HG02642 (cell line): ENCODE results near the gene CA7.

ENCODE experiments used
- ATAC-seq: cut with Tn5 transposase; IDR thresholded peaks from one replicate; pipeline ENCODE4 v1.9.1; 2021; ENCODE audit warnings: mild to moderate bottlenecking; ENCODE audit not compliant: unreplicated experiment, poor library complexity

Gene CA7

GRCh38 chr16:66844342-66845079, at the start of gene CA7:
Gene CA7, plus strand, starts transcription at chr16:66844414. Its CDS starts 74 bp downstream, at chr16:66844488.
- ATAC-seq: no peak

GRCh38 chr16:66798161-66798560, 46.1 kb upstream of the CA7 start:
- no peak for ATAC-seq

GRCh38 chr16:66800856-66801255, 43.4 kb upstream of the CA7 start:
- no peak for ATAC-seq

- ATAC-seq: no peak
Measured at GRCh38 chr16:66801320-66802105, 42.7 kb upstream of the CA7 start, which contains the start of gene TERB1. Gene TERB1, minus strand, starts transcription at chr16:66801584. Its CDS starts 4,786 bp downstream, at chr16:66796798.

GRCh38 chr16:66802159-66802558, 42.1 kb upstream of the CA7 start:
- ATAC-seq: no peak

GRCh38 chr16:66809765-66810164, 34.4 kb upstream of the CA7 start:
- ATAC-seq: no peak

- ATAC-seq: no peak
Measured at GRCh38 chr16:66810391-66810790, 33.8 kb upstream of the CA7 start.

GRCh38 chr16:66811043-66811442, 33.2 kb upstream of the CA7 start:
- no peak for ATAC-seq

GRCh38 chr16:66814734-66815133, 29.5 kb upstream of the CA7 start:
- no peak for ATAC-seq

GRCh38 chr16:66824006-66824405, 20.2 kb upstream of the CA7 start:
- no peak for ATAC-seq

GRCh38 chr16:66830422-66831404, 13.5 kb upstream of the CA7 start, which contains the start of gene NAE1:
Gene NAE1, minus strand, starts transcription at chr16:66830976. Its CDS starts 77 bp downstream, at chr16:66830899.
- peak; percentile 95 for ATAC-seq

GRCh38 chr16:66832190-66832589, 12.0 kb upstream of the CA7 start:
- ATAC-seq: no peak

- no peak for ATAC-seq
Measured at GRCh38 chr16:66832661-66833305, 11.4 kb upstream of the CA7 start.

GRCh38 chr16:66834746-66835145, 9.5 kb upstream of the CA7 start:
- ATAC-seq: no peak

GRCh38 chr16:66840883-66841282, 3.3 kb upstream of the CA7 start:
- ATAC-seq: no peak

GRCh38 chr16:66841366-66841765, 2.8 kb upstream of the CA7 start:
- no peak for ATAC-seq

GRCh38 chr16:66842765-66843164, 1.4 kb upstream of the CA7 start:
- no peak for ATAC-seq

- ATAC-seq: no peak
Measured at GRCh38 chr16:66843191-66843590, 1.0 kb upstream of the CA7 start.

- ATAC-seq: no peak
Measured at GRCh38 chr16:66844009-66844341, 239 bp upstream of the CA7 start.

GRCh38 chr16:66845080-66845410, 831 bp downstream of the CA7 start:
- no peak for ATAC-seq
